ENCODE data around the gene FBXO10. TPM values are rescaled to one million over a fixed set of nuclear protein-coding genes. Genes with fewer than 3 reads are reported as not detected.

Gene FBXO10
- total and polyA plus RNA-seq, 2 of the 8 experiments (the other 6 are each of a cell fraction or from before 2014, with no cell fraction given), result 13.1 to 13.9 TPM

DNA sequence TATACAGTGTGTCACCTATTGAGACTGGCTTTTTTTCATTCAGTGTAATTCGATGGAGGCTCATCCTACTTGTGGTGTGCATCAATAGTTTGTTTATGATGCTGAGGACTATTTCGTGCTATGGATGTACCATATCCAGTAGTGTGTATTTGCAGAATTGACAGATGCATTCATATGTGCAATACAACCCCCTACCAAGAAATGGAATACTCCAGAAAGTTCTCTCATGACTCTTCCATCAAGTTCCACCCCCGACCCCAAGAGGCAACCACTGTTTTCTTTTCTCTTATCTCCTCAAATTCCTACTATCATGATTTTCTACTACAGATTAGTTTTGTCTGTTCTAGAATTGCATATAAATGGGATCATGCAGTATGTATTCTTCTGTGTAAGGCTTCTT, 21.9 kb downstream of the FBXO10 start:
- Histone ChIP-seq H3K4me3 (ENCODE audit: extremely low read depth in 1 of 4, insufficient read depth in 2 of 4, low read depth in 3 of 4, low read length in 4 of 4) (no peak overlapping the region), H3K23ac (ENCODE audit: insufficient read length) (no peak overlapping the region), H4K20me1 (replicated peaks in 1 of 2; ENCODE audit: control insufficient read depth in 1 of 2, insufficient read depth in 2 of 2, low read length in 2 of 2) (peaks cover 0 to 2% of the 10 kb centered on the region in 2 experiments), H3K4ac (replicated peaks; ENCODE audit: insufficient read length, low read depth, low read length) (no peak overlapping the region), H3K9me3 (ENCODE audit: insufficient read depth in 2 of 2, low read depth in 1 of 2, low read length in 1 of 2) (no peaks in the 10 kb centered on the region), H3K27me3 (replicated peaks in 1 of 4; ENCODE audit: control insufficient read depth in 3 of 4, extremely low read depth in 1 of 4, insufficient read depth in 3 of 4, low read length in 3 of 4) (no peaks in the 10 kb centered on the region), H3K23me2 (ENCODE audit: low read depth, low read length) (no peaks in the 10 kb centered on the region), H3K27ac (ENCODE audit: low read depth, low read length) (no peak overlapping the region), H2BK20ac (ENCODE audit: low read length) (no peak overlapping the region), H3K79me1 (ENCODE audit: low read depth, low read length) (no peaks in the 10 kb centered on the region), H3K79me2 (ENCODE audit: control insufficient read depth in 1 of 2, insufficient read depth in 2 of 2, low read length in 2 of 2) (0 out of 4 replicates have a peak, but pooled peaks cover 0 to 2% of the 10 kb centered on the region in 2 experiments), H4K5ac (ENCODE audit: insufficient read length, low read depth, low read length) (no peak overlapping the region), H3K4me1 (replicated peaks in 1 of 4; ENCODE audit: control insufficient read depth in 3 of 4, insufficient read depth in 4 of 4, low read length in 3 of 4) (peaks cover 0 to 4% (median under 1%) of the 10 kb centered on the region in 4 experiments; a peak in 3 of 7 replicates), H2BK120ac (replicated peaks; ENCODE audit: low read depth, low read length) (no peak overlapping the region), H3K18ac (ENCODE audit: extremely low read depth, low read length) (no peak overlapping the region), H3K56ac (replicated peaks; ENCODE audit: insufficient read length, low read depth, low read length) (no peak overlapping the region), H2AFZ (ENCODE audit: low read length) (no peak overlapping the region), H2BK5ac (ENCODE audit: low read depth, low read length) (no peak overlapping the region), H4K91ac (replicated peaks; ENCODE audit: insufficient read length, low read length) (no peak overlapping the region), H3K14ac (ENCODE audit: insufficient read length) (no peak overlapping the region), H4K8ac (ENCODE audit: extremely low read depth, insufficient read depth, low read length) (no peak overlapping the region), H3K9ac (replicated peaks in 1 of 4; ENCODE audit: extremely low read depth in 1 of 4, low read depth in 3 of 4, low read length in 3 of 4) (no peak overlapping the region), H2BK15ac (ENCODE audit: low read length) (no peak overlapping the region), H2BK12ac (ENCODE audit: low read depth, low read length) (no peak overlapping the region), H3K4me2 (ENCODE audit: insufficient read depth in 1 of 2, low read depth in 2 of 2, low read length in 2 of 2) (no peak overlapping the region), H3K36me3 (ENCODE audit: control insufficient read depth in 2 of 4, insufficient read depth in 4 of 4, low read length in 3 of 4) (no peaks in the 10 kb centered on the region), H2AK5ac (ENCODE audit: low read depth, low read length) (no peak overlapping the region)
- ChIA-PET CTCF (ENCODE audit: partially characterized antibody) (no interaction called here), POLR2A (ENCODE audit: partially characterized antibody) (no interaction called here)
- WGBS, 2 experiments (ENCODE audit: extremely low coverage in 1 of 2, insufficient coverage in 1 of 2, insufficient read length in 1 of 2, insufficient replicate concordance in 2 of 2, low coverage in 1 of 2, low lambda C conversion rate in 2 of 2, missing lambda C conversion rate in 1 of 2), result 89% methylated on average over 3 of the region's 3 CpGs; no CpG with 5 or more reads in 1 of the 2 experiments
- TF ChIP-seq, protein P1, sequence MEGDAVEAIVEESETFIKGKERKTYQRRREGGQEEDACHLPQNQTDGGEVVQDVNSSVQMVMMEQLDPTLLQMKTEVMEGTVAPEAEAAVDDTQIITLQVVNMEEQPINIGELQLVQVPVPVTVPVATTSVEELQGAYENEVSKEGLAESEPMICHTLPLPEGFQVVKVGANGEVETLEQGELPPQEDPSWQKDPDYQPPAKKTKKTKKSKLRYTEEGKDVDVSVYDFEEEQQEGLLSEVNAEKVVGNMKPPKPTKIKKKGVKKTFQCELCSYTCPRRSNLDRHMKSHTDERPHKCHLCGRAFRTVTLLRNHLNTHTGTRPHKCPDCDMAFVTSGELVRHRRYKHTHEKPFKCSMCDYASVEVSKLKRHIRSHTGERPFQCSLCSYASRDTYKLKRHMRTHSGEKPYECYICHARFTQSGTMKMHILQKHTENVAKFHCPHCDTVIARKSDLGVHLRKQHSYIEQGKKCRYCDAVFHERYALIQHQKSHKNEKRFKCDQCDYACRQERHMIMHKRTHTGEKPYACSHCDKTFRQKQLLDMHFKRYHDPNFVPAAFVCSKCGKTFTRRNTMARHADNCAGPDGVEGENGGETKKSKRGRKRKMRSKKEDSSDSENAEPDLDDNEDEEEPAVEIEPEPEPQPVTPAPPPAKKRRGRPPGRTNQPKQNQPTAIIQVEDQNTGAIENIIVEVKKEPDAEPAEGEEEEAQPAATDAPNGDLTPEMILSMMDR (IDR thresholded peaks at IDR 0.05; ENCODE audit: control extremely low read depth in 1 of 3, insufficient read depth in 1 of 3, low read depth in 1 of 3, low read length in 3 of 3), result no peak
- TF ChIP-seq TCF12 (IDR thresholded peaks at IDR 0.05; ENCODE audit: low read depth, low read length) (no peak), CTBP2 (IDR thresholded peaks at IDR 0.05; ENCODE audit: borderline replicate concordance, insufficient read depth, insufficient read length, low read length) (no peak), PHF8 (conservative IDR thresholded peaks at IDR 0.05; ENCODE audit: low read depth, low read length) (no peak), SP2 (IDR thresholded peaks at IDR 0.05; ENCODE audit: low read length) (no peak), HDAC2 (IDR thresholded peaks at IDR 0.05; ENCODE audit: borderline replicate concordance in 1 of 2, low read depth in 2 of 2, low read length in 2 of 2) (no peak), TBP (IDR thresholded peaks at IDR 0.05; ENCODE audit: low read depth, low read length) (no peak), NANOG (IDR thresholded peaks at IDR 0.05; ENCODE audit: insufficient read depth, low read depth, low read length, poor library complexity, severe bottlenecking) (no peak), ZNF274 (IDR thresholded peaks at IDR 0.05; ENCODE audit: borderline replicate concordance, extremely low read depth, low read length) (no peak), E2F6 (IDR thresholded peaks at IDR 0.05) (no peak)
- no peak for FAIRE-seq
- DNase-seq (ENCODE audit: low read depth in 1 of 2, low spot score in 2 of 2), result no peak
